Activated CD8-positive, alpha-beta memory T cell treated with anti-CD3 and anti-CD28 coated beads, Interleukin-2, amount 50 U/mL, for 48 hours (primary cell): ENCODE measurements around the gene PIP4K2C.
"Not testable (repeated sequence)": the region's sequence is repeated elsewhere in the genome, so short reads cannot be mapped to it uniquely, and the experiment has no call there.

Experiments used
- DNase-seq: peaks from one replicate; pipeline ENCODE4 v3.0.0-alpha.2; 2020

The PIP4K2C gene

DNA sequence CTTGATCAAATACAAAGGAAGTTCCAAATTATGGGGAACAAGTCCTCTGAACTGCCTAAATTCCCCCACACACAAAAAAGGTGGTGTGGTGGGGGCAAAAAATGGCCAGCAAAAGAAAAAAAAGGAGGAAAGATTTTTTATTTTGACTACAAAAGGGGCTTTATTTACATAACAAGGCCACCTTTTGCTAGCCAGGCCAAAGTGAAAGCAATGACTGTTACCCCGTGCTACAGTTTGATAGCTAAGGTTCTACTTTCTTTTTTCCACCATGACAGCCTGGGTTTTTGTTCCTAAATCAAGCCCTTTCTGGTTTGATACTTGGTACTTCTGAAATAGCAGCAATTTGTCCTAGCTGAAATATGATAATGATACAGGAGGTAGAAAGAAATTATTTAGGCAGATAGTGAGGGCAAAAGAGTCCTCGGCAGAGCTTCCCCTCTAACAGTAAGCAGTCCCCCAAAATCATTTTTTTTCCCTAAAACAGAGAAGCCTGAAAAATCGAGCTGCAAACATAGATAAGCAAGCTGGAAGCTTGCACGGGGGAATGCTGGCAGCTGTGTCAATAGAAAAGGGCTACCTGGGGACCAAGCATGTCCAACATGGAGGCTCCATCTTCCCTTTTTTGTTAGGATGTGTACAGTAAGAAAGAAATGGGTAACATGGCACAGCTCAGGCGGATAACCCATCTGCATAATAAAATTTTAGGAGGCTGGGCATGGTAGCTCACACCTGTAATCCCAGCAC lies 50.9 kb downstream of the PIP4K2C start:
- DNase-seq: no peak

- DNase-seq: not testable (repeated sequence)
These were observed 55.1 kb downstream of the PIP4K2C start for GRCh38 chr12:57645990-57646658.

GRCh38 chr12:57646659-57647049 lies 55.7 kb downstream of the PIP4K2C start:
- DNase-seq: not testable (repeated sequence)
